B cell (primary cell): ENCODE data around the gene OLIG3. TPM values are rescaled to one million over a fixed set of nuclear protein-coding genes. Genes with fewer than 3 reads are reported as not detected.

Source experiments
- ATAC-seq: fragments of 200-7000 bp; cut with Tn5 transposase; one replicate; pipeline ENCODE4 v1.10.0; 2021; ENCODE audit warnings: low read depth, mild to moderate bottlenecking, moderate number of reproducible peaks, moderate library complexity
- CTCF ChIA-PET: fragments of 350-600 bp; sonication (Branson Sonifier 250); formaldehyde crosslinking; loops from one replicate; lab custom pipeline; 2021; ENCODE audit warnings: antibody characterized with exemption, inconsistent platforms; lab: Charles Lee
- POLR2A ChIA-PET: fragments of 350-600 bp; sonication (Branson Sonifier 250); formaldehyde crosslinking; loops from one replicate; lab custom pipeline; 2021; ENCODE audit warnings: antibody characterized with exemption; lab: Charles Lee
- DNase-seq: peaks from one replicate; pipeline ENCODE4 v3.0.0; 2013
- H2AFZ ChIP-seq: 2 replicates; pipeline ENCODE4 v1.6.1; 2012; ENCODE audit warnings: mild to moderate bottlenecking, low read depth, low read length; ENCODE audit not compliant: insufficient read depth, poor library complexity, severe bottlenecking
- H3K27ac ChIP-seq, 2 donors: 1 replicate in 1 of 2; 2 replicates in 1 of 2; pipeline ENCODE4 v1.5.1; 2012 to 2013; ENCODE audit warnings: low read length in 2 of 2, mild to moderate bottlenecking in 2 of 2, moderate library complexity in 1 of 2
- H3K27me3 ChIP-seq, 4 experiments: fragments of 200-600 bp in 1 of 4; sonication (generic) in 1 of 4; replicated peaks in 1 of 4; 1 replicate in 2 of 4; 2 replicates in 2 of 4; pipeline versions ENCODE4 v1.6.1 to v1.7.0; 2013 to 2016; ENCODE audit warnings: low read length in 3 of 4, mild to moderate bottlenecking in 2 of 4, mixed read lengths in 1 of 4, moderate library complexity in 1 of 4; ENCODE audit not compliant: insufficient read depth in 4 of 4, control insufficient read depth in 3 of 4; ENCODE audit errors: control extremely low read depth in 1 of 4
- H3K36me3 ChIP-seq, 2 experiments: replicated peaks in 1 of 2; 1 replicate in 1 of 2; 2 replicates in 1 of 2; pipeline versions ENCODE4 v1.6.1 to v1.7.1; 2013; ENCODE audit warnings: low read length in 1 of 2; ENCODE audit not compliant: insufficient read depth in 2 of 2, control insufficient read depth in 1 of 2; ENCODE audit errors: control extremely low read depth in 1 of 2, extremely low read depth in 1 of 2
- H3K4me1 ChIP-seq, 2 donors: fragments of 200-600 bp in 1 of 2; sonication (generic) in 1 of 2; 1 replicate in 1 of 2; 2 replicates in 1 of 2; pipeline versions ENCODE4 v1.5.1 to v1.6.1; 2013 to 2017; ENCODE audit warnings: low read length in 2 of 2; ENCODE audit not compliant: control insufficient read depth in 2 of 2, insufficient read depth in 2 of 2
- H3K4me2 ChIP-seq: replicated peaks from 2 replicates; pipeline ENCODE3; 2012; ENCODE audit warnings: mild to moderate bottlenecking, low read depth, low read length; ENCODE audit not compliant: poor library complexity, severe bottlenecking
- H3K4me3 ChIP-seq, 5 experiments: fragments of 200-600 bp in 1 of 5; sonication (generic) in 1 of 5; 1 replicate in 3 of 5; 2 replicates in 2 of 5; pipeline versions ENCODE4 v1.5.1 to v1.7.0; 2011 to 2016; ENCODE audit warnings: low read length in 4 of 5, mild to moderate bottlenecking in 4 of 5, low read depth in 2 of 5, control low read depth in 1 of 5, moderate library complexity in 1 of 5; ENCODE audit not compliant: insufficient read depth in 1 of 5; ENCODE audit errors: control extremely low read depth in 1 of 5, extremely low read depth in 1 of 5
- H3K79me2 ChIP-seq: fragments of 200-600 bp; sonication (generic); one replicate; pipeline ENCODE4 v1.6.0; 2016; ENCODE audit warnings: low read length; ENCODE audit not compliant: control insufficient read depth, insufficient read depth
- H3K9ac ChIP-seq: fragments of 200-600 bp; sonication (generic); 2 replicates; pipeline ENCODE4 v1.6.1; 2017; ENCODE audit warnings: mild to moderate bottlenecking, low read length, moderate library complexity
- H3K9me3 ChIP-seq, 3 donors: one replicate each; pipeline versions ENCODE4 v1.6.1 to v1.7.1; 2013; ENCODE audit warnings: low read length in 2 of 3; ENCODE audit not compliant: control insufficient read depth in 2 of 3, insufficient read depth in 1 of 3; ENCODE audit errors: control extremely low read depth in 1 of 3
- H4K20me1 ChIP-seq: 2 replicates; pipeline ENCODE4 v1.6.0; 2012; ENCODE audit warnings: mild to moderate bottlenecking, low read length; ENCODE audit not compliant: insufficient read depth, control insufficient read depth, poor library complexity, severe bottlenecking
- H3K27ac Mint-ChIP-seq: one replicate; pipeline ENCODE4 v1.8.0; 2021; ENCODE audit warnings: mixed read lengths
- H3K27me3 Mint-ChIP-seq: one replicate; pipeline ENCODE4 v1.8.0; 2021; ENCODE audit warnings: mixed read lengths
- H3K4me1 Mint-ChIP-seq: one replicate; pipeline ENCODE4 v1.8.0; 2021; ENCODE audit warnings: mixed read lengths
- H3K4me3 Mint-ChIP-seq: one replicate; pipeline ENCODE4 v1.8.0; 2021; ENCODE audit warnings: mixed read lengths
- H3K9me3 Mint-ChIP-seq: one replicate; pipeline ENCODE4 v1.8.0; 2022; ENCODE audit warnings: mixed read lengths; ENCODE audit not compliant: insufficient read depth
- EZH2 ChIP-seq: IDR thresholded peaks from 2 replicates; pipeline ENCODE4 v1.6.1; 2012; ENCODE audit warnings: borderline replicate concordance, low read depth, mild to moderate bottlenecking, moderate library complexity, low read length; ENCODE audit not compliant: insufficient read depth, poor library complexity, severe bottlenecking
- WGBS: methylation state at CpG from one replicate; pipeline ENCODE4 v1.1.5; 2013; ENCODE audit warnings: missing lambda C conversion rate; ENCODE audit not compliant: insufficient coverage; 5-methylcytosine and 5-hydroxymethylcytosine counted together
- intact Hi-C: fragments of 100-400 bp; cut with micrococcal nuclease; formaldehyde crosslinking; loops from one replicate; pipeline ENCODE4 v1.10.0; 2022
- polyA plus RNA-seq: library from polyadenylated mRNA; depleted of rRNA; stranded (reverse); fragments of >200 nt; gene quantifications from 2 replicates; pipeline ENCODE4 v1.2.3, GENCODE V29; 2012
- total RNA-seq, 2 donors: library from RNA; stranded (reverse); fragments of 120-200 nt in 1 of 2; gene quantifications; 1 replicate in 1 of 2; 2 replicates in 1 of 2; pipeline versions ENCODE4 v1.2.3 to v1.2.4, GENCODE V29; 2013 to 2022
- TF ChIP-seq, protein P1 (sequence below): fragments of 200-600 bp; IDR thresholded peaks from one replicate; pipeline ENCODE4 v1.8.0; 2022; ENCODE audit warnings: antibody characterized with exemption, mild to moderate bottlenecking

Gene OLIG3
- total and polyA plus RNA-seq, 2 donors (not counting 1 experiment from before 2014, with no cell fraction given): not detected

DNA sequence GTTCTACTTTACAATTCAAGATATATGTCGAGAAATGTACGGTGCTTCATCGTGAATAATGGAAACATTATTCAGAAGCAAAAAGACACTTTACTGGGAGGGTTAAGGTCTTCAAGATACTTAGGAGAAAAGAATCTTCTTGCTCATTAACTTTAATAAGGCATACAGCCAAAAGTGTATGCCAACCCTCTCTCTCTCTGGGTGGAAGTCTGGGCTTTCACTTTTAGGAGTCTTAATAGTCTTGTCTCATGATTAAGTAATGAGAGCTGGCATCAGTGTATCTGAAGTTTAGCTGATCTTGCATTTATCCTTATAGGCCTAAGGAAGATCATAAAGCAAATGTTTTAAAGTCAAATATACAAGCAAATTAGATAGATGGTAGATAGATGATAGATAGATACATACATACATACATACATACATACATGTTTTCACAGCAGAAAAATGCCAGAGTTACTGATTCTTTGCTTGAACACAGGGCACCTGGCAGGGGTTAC lies 21.5 kb downstream of the OLIG3 start:
- H3K4me3 ChIP-seq: no peak overlapping the region
- H4K20me1 ChIP-seq: no peaks in the 10 kb centered on the region
- Mint-ChIP-seq H3K4me1 (no peaks in the 10 kb centered on the region), H3K27me3 (peaks cover 42% of the 10 kb centered on the region), H3K4me3 (no peak overlapping the region), H3K27ac (no peak overlapping the region), H3K9me3 (no peaks in the 10 kb centered on the region)
- peaks cover 0 to 8% (median 7%) of the 10 kb centered on the region in 4 experiments for H3K27me3 ChIP-seq
- H3K79me2 ChIP-seq: no peaks in the 10 kb centered on the region
- TF ChIP-seq, protein P1, sequence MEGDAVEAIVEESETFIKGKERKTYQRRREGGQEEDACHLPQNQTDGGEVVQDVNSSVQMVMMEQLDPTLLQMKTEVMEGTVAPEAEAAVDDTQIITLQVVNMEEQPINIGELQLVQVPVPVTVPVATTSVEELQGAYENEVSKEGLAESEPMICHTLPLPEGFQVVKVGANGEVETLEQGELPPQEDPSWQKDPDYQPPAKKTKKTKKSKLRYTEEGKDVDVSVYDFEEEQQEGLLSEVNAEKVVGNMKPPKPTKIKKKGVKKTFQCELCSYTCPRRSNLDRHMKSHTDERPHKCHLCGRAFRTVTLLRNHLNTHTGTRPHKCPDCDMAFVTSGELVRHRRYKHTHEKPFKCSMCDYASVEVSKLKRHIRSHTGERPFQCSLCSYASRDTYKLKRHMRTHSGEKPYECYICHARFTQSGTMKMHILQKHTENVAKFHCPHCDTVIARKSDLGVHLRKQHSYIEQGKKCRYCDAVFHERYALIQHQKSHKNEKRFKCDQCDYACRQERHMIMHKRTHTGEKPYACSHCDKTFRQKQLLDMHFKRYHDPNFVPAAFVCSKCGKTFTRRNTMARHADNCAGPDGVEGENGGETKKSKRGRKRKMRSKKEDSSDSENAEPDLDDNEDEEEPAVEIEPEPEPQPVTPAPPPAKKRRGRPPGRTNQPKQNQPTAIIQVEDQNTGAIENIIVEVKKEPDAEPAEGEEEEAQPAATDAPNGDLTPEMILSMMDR: no peak
- no peak for TF ChIP-seq EZH2
- WGBS: no CpG with 5 or more reads among the region's 3 CpGs
- no peaks in the 10 kb centered on the region for H3K36me3 ChIP-seq
- no peak overlapping the region for H2AFZ ChIP-seq
- intact Hi-C loops: no loop called here
- ATAC-seq (no peak), DNase-seq (no peak)
- no peaks in the 10 kb centered on the region for H3K9me3 ChIP-seq
- ChIA-PET POLR2A (no interaction called here), CTCF (no interaction called here)
- no peak overlapping the region for H3K27ac ChIP-seq
- H3K4me2 ChIP-seq: no peak overlapping the region
- H3K4me1 ChIP-seq: no peaks in the 10 kb centered on the region
- no peak overlapping the region for H3K9ac ChIP-seq

DNA sequence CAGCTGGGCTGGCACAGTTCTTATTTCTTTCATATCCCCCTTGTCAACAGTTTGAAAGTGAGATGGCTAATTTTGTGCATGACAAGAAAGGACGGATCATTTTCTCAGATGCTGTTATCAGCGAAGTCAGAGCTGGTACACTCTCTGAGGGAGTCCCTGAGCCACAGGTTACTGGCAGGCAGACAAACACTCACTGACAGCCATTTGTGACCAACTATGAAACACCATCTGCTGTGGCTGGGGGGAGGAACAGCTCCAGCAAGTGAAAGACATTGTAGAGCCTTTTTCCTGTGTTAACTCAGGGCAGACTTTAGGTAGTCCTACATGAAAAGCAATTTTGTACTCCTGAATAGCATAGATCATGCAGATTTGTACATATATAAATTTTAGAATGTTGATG lies 22.2 kb downstream of the OLIG3 start:
- H3K4me1 Mint-ChIP-seq: no peaks in the 10 kb centered on the region
- H3K4me2 ChIP-seq: no peak overlapping the region
- no peak for ATAC-seq
- WGBS: 100% methylated on average over 2 of the region's 2 CpGs
- no peak overlapping the region for H3K27ac ChIP-seq
- ChIA-PET CTCF (no interaction called here), POLR2A (interaction anchor here (0.6 kb wide), 1 partner anchor 1249 kb away, joined by 3 read pairs; no protein-coding TSS in a partner anchor)
- H3K4me3 Mint-ChIP-seq: no peak overlapping the region
- no peak overlapping the region for H3K4me3 ChIP-seq
- no peaks in the 10 kb centered on the region for H3K79me2 ChIP-seq
- no peaks in the 10 kb centered on the region for H3K9me3 Mint-ChIP-seq
- no peaks in the 10 kb centered on the region for H3K4me1 ChIP-seq
- no peaks in the 10 kb centered on the region for H4K20me1 ChIP-seq
- TF ChIP-seq, protein P1: no peak
- no peak for TF ChIP-seq EZH2
- H3K27me3 Mint-ChIP-seq: peaks cover 38% of the 10 kb centered on the region
- peaks cover 0 to 8% (median 5%) of the 10 kb centered on the region in 4 experiments for H3K27me3 ChIP-seq
- no peak overlapping the region for H3K9ac ChIP-seq
- intact Hi-C loops: no loop called here
- no peak overlapping the region for H3K27ac Mint-ChIP-seq
- H3K36me3 ChIP-seq: no peaks in the 10 kb centered on the region
- H2AFZ ChIP-seq: no peak overlapping the region
- no peaks in the 10 kb centered on the region for H3K9me3 ChIP-seq
- DNase-seq: no peak
